Nephron (organoid): ENCODE results near the gene VIPR1.
"Not testable (repeated sequence)": the region's sequence is repeated elsewhere in the genome, so short reads cannot be mapped to it uniquely, and the experiment has no call there.

ENCODE experiments used
- H3K27ac Mint-ChIP-seq, 3 experiments: 2 replicates each; pipeline ENCODE4 v1.8.0; 2020; ENCODE audit warnings: mixed read lengths in 3 of 3, mild to moderate bottlenecking in 2 of 3, moderate library complexity in 1 of 3
- H3K27me3 Mint-ChIP-seq: 2 replicates; pipeline ENCODE4 v1.8.0; 2021; ENCODE audit warnings: low read depth, mild to moderate bottlenecking, moderate library complexity, mixed read lengths
- H3K36me3 Mint-ChIP-seq: 2 replicates; pipeline ENCODE4 v1.8.0; 2020; ENCODE audit warnings: low read depth, mixed read lengths
- H3K4me1 Mint-ChIP-seq: 2 replicates; pipeline ENCODE4 v1.8.0; 2020; ENCODE audit warnings: mixed read lengths
- H3K4me3 Mint-ChIP-seq, 3 experiments: 2 replicates each; pipeline ENCODE4 v1.8.0; 2020; ENCODE audit warnings: mild to moderate bottlenecking in 3 of 3, mixed read lengths in 3 of 3, moderate library complexity in 2 of 3
- H3K9me3 Mint-ChIP-seq: 2 replicates; pipeline ENCODE4 v1.8.0; 2020; ENCODE audit warnings: mixed read lengths
- TF ChIP-seq, protein P1 (sequence below), 3 experiments: fragments of 200-600 bp; sonication (generic); IDR thresholded peaks; one replicate each; pipeline ENCODE4 v1.5.0; 2021; ENCODE audit warnings: antibody characterized with exemption in 3 of 3; ENCODE audit not compliant: unreplicated experiment in 3 of 3

VIPR1 gene

DNA sequence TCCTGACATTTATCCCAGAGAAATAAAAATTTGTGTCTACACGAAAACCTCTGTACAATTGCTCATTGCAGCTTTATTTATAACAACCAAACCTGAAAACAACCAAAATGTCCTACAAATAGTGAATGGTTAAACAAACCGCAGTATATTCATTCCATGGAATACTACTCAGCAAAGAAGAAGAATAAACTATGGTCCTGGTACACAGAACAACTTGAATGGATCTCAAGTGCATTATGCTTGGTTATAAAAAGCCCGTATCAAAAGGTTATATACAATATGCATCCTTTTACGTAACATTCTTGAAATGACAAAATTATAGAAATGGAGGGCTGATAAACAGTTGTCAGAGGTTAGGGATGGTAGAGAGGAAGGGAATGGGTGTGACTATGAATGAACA lies 75.6 kb downstream of the VIPR1 start:
- Mint-ChIP-seq H3K27ac (no peak overlapping the region), H3K36me3 (peaks cover 59% of the 10 kb centered on the region), H3K4me3 (peak overlapping the region in 1 of 3 experiments; percentile 58), H3K9me3 (peaks cover 27% of the 10 kb centered on the region), H3K4me1 (peaks cover 28% of the 10 kb centered on the region), H3K27me3 (no peaks in the 10 kb centered on the region)
- TF ChIP-seq, protein P1, sequence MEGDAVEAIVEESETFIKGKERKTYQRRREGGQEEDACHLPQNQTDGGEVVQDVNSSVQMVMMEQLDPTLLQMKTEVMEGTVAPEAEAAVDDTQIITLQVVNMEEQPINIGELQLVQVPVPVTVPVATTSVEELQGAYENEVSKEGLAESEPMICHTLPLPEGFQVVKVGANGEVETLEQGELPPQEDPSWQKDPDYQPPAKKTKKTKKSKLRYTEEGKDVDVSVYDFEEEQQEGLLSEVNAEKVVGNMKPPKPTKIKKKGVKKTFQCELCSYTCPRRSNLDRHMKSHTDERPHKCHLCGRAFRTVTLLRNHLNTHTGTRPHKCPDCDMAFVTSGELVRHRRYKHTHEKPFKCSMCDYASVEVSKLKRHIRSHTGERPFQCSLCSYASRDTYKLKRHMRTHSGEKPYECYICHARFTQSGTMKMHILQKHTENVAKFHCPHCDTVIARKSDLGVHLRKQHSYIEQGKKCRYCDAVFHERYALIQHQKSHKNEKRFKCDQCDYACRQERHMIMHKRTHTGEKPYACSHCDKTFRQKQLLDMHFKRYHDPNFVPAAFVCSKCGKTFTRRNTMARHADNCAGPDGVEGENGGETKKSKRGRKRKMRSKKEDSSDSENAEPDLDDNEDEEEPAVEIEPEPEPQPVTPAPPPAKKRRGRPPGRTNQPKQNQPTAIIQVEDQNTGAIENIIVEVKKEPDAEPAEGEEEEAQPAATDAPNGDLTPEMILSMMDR (IDR thresholded peaks at IDR 0.05; ENCODE audit: unreplicated experiment in 3 of 3) = no peak

DNA sequence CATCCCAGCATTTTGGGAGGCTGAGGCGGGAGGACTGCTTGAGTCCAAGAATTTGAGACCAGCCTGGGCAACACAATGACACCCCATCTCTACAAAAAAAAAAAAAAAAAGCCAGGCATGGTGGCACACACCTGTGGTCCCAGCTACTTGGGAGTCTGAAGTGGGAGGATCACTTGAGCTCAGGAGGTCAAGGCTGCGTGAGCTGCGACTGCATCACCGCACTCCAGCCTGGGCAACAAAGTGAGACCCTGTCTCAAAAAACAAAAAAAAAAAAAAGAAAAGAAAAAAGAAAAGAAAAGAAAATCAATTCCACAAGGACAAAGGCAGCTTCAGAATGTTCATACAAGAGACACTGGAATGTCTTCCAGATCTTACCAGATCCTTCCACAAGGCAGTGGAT lies 76.9 kb downstream of the VIPR1 start:
- H3K27me3 Mint-ChIP-seq, H3K27ac Mint-ChIP-seq: not testable (repeated sequence)
- peaks cover 21% of the 10 kb centered on the region for H3K9me3 Mint-ChIP-seq
- H3K4me1 Mint-ChIP-seq = peaks cover 28% of the 10 kb centered on the region
- H3K4me3 Mint-ChIP-seq = peak overlapping the region; percentile 91 to 95 (median 94)
- H3K36me3 Mint-ChIP-seq = peaks cover 46% of the 10 kb centered on the region

DNA sequence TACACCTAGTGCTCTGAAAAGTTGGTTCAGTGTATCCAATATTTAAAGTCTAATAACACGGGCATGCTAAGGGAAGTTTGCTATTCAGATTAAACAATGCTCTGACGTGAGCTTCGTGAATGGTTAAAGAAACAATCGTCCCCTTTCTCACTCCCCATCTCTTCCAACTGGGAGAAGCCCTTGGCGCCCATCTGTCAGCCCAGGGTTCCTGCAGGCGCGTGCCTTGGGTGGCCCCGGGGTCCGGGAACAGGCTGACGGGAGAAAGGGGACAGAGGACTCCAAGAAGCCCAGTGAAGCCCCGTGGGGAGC lies 78.9 kb downstream of the VIPR1 start:
- Mint-ChIP-seq H3K9me3 (peaks cover 7% of the 10 kb centered on the region), H3K4me1 (peaks cover 28% of the 10 kb centered on the region), H3K27me3 (no peaks in the 10 kb centered on the region), H3K4me3 (peak overlapping the region; percentile 91 to 95 (median 94)), H3K27ac (peak overlapping the region in 2 of 3 experiments; percentile 84 to 87), H3K36me3 (peaks cover 26% of the 10 kb centered on the region)
- TF ChIP-seq, protein P1 (IDR thresholded peaks at IDR 0.05; ENCODE audit: unreplicated experiment in 3 of 3) = no peak

DNA sequence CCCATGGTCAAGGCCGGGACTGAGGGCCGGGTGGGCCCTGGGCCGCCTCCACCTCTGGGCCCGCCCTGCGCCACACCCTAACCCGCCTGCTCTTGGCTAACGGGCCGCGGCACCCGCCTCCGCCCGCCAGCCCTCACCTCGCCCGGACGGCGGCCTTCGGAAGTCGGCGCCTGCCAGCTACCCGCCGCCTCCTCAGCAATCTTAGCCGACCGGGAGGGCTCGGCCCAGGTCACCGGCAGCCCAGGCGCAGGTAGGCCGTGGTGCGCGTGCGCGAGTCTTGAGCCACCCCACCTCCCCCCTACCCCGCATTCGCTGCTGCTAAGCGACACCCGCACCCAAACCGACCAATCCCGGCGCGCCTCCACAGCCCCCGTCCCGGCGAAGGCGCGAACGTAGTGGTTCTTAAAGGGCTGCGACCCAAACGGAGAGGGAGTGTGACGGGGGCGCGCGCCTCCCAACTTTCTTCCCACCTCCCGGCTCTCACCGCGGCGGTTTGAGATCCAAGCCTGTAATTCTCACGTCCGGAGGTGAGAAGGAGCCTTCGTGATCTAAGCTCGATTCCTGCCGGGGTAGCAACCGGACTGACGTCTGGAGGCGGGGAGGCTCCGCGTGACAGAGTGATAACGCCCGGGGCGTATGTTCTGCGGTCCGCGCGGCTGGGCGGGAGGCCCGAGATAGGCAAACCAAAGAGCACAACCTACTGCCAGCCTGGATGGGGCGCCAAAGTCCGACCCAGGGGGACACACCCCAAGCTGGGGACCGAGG lies 79.4 kb downstream of the VIPR1 start, which contains the start of gene SEC22C:
SEC22C (minus strand) TSS at position 259 of the 765 bp plus-strand sequence. CDS start 12,921 bp downstream, outside the sequence.
- TF ChIP-seq, protein P1 (IDR thresholded peaks at IDR 0.05; ENCODE audit: unreplicated experiment in 3 of 3) = no peak
- peaks cover 28% of the 10 kb centered on the region for H3K4me1 Mint-ChIP-seq
- H3K27me3 Mint-ChIP-seq = no peaks in the 10 kb centered on the region
- H3K36me3 Mint-ChIP-seq = peaks cover 21% of the 10 kb centered on the region
- peak within 1 kb of the TSS; percentile 56 to 90 (median 89) for H3K27ac Mint-ChIP-seq
- peak within 1 kb of the TSS; percentile 94 to 95 (median 95) for H3K4me3 Mint-ChIP-seq
- peaks cover 4% of the 10 kb centered on the region for H3K9me3 Mint-ChIP-seq

DNA sequence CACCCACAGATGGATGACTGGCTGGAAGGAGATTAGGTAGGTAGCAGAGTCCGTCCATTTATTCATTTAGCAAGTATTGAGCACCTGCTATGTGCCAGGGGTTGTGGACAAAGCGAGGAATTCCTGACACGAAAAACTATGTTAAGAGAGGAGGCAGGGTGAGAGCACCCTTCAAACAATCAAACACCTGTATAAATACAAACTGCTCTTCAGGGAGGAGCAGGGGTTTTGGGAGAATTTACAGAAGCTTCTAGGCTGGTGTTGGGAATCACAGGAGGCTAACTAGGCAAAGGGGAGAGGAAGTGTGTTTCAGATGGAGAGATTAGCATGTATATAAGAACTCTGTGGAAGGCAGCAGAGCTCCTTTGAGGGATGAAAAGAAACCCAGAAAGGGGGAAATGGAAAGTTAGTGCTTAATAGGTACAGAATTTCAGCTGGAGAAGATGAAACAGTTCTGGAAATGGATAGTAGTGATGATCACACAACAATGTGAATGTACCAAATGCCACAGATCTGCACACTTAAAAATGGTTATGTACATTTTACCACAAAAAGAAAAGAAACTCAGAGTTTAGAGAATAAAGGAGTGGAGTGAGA lies 80.1 kb downstream of the VIPR1 start:
- peak overlapping the region; percentile 94 to 95 (median 95) for H3K4me3 Mint-ChIP-seq
- peak overlapping the region; percentile 56 to 90 (median 89) for H3K27ac Mint-ChIP-seq
- H3K4me1 Mint-ChIP-seq = peaks cover 28% of the 10 kb centered on the region
- H3K27me3 Mint-ChIP-seq = no peaks in the 10 kb centered on the region
- peaks cover 14% of the 10 kb centered on the region for H3K36me3 Mint-ChIP-seq
- peaks cover 4% of the 10 kb centered on the region for H3K9me3 Mint-ChIP-seq
- TF ChIP-seq, protein P1 (IDR thresholded peaks at IDR 0.05; ENCODE audit: unreplicated experiment in 3 of 3) = no peak
